Ishikawa (cell line): Measurements from ENCODE around the gene MTMR4.

Source experiments
- CEBPB ChIP-seq: IDR thresholded peaks from 2 replicates; pipeline ENCODE4 v1.6.1; 2012
- CREB1 ChIP-seq: IDR thresholded peaks from 2 replicates; pipeline ENCODE4 v1.6.1; 2012; ENCODE audit warnings: low read depth
- EGR1 ChIP-seq: IDR thresholded peaks from 2 replicates; pipeline ENCODE4 v1.6.1; 2012
- EP300 ChIP-seq: IDR thresholded peaks from 2 replicates; pipeline ENCODE4 v1.6.1; 2012; ENCODE audit warnings: borderline replicate concordance
- FOXM1 ChIP-seq: IDR thresholded peaks from 2 replicates; pipeline ENCODE4 v1.6.1; 2012; ENCODE audit warnings: low read depth, borderline replicate concordance
- MAX ChIP-seq: IDR thresholded peaks from 2 replicates; pipeline ENCODE4 v1.6.1; 2012
- NFIC ChIP-seq: IDR thresholded peaks from 2 replicates; pipeline ENCODE4 v1.6.1; 2012
- RAD21 ChIP-seq: IDR thresholded peaks from 2 replicates; pipeline ENCODE4 v1.6.1; 2012; ENCODE audit warnings: low read depth
- TAF1 ChIP-seq: IDR thresholded peaks from 2 replicates; pipeline ENCODE4 v1.6.1; 2012; ENCODE audit warnings: low read depth, mild to moderate bottlenecking
- TCF12 ChIP-seq: IDR thresholded peaks from 2 replicates; pipeline ENCODE4 v1.6.1; 2012; ENCODE audit warnings: low read depth
- TEAD4 ChIP-seq: IDR thresholded peaks from 2 replicates; pipeline ENCODE4 v1.6.1; 2012
- USF1 ChIP-seq: IDR thresholded peaks from 2 replicates; pipeline ENCODE4 v1.6.1; 2012
- YY1 ChIP-seq: IDR thresholded peaks from 2 replicates; pipeline ENCODE4 v1.6.1; 2012; ENCODE audit warnings: low read depth
- ZBTB7A ChIP-seq: IDR thresholded peaks from 2 replicates; pipeline ENCODE4 v1.6.1; 2012; ENCODE audit warnings: low read depth
- TF ChIP-seq, protein P1 (sequence below): IDR thresholded peaks from 2 replicates; pipeline ENCODE4 v1.6.1; 2012; ENCODE audit warnings: low read depth, mild to moderate bottlenecking

Gene MTMR4

DNA sequence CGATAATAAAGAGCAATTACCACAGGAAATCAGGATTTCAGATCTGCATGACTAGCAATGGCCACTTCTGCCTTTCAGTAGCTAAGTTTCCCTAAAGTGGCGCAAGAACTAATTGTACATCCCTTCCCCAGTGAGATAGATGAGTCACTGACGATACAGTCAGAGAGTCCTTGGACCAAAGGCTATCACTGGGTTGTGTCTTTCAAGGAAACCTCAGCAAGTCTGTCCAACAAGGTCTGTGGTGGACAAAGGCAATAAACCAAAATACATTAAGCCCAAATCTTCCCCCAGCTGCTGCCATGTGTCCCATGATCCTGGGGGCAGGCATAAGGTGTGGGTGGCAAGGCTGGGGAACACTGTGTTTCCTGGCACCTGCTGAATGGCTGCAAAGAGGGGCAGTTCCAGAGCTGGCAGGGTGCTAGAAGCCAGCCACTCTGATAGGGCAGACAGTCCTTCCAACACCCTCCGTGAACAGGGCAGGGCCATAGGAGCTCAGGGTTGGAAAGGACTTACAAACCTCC is 20.5 kb upstream of the MTMR4 start:
- no peak for TF ChIP-seq TEAD4
- no peak for TF ChIP-seq ZBTB7A
- no peak for TF ChIP-seq CEBPB
- TF ChIP-seq YY1 = no peak
- TF ChIP-seq EGR1 = no peak
- no peak for TF ChIP-seq NFIC
- TF ChIP-seq, protein P1, sequence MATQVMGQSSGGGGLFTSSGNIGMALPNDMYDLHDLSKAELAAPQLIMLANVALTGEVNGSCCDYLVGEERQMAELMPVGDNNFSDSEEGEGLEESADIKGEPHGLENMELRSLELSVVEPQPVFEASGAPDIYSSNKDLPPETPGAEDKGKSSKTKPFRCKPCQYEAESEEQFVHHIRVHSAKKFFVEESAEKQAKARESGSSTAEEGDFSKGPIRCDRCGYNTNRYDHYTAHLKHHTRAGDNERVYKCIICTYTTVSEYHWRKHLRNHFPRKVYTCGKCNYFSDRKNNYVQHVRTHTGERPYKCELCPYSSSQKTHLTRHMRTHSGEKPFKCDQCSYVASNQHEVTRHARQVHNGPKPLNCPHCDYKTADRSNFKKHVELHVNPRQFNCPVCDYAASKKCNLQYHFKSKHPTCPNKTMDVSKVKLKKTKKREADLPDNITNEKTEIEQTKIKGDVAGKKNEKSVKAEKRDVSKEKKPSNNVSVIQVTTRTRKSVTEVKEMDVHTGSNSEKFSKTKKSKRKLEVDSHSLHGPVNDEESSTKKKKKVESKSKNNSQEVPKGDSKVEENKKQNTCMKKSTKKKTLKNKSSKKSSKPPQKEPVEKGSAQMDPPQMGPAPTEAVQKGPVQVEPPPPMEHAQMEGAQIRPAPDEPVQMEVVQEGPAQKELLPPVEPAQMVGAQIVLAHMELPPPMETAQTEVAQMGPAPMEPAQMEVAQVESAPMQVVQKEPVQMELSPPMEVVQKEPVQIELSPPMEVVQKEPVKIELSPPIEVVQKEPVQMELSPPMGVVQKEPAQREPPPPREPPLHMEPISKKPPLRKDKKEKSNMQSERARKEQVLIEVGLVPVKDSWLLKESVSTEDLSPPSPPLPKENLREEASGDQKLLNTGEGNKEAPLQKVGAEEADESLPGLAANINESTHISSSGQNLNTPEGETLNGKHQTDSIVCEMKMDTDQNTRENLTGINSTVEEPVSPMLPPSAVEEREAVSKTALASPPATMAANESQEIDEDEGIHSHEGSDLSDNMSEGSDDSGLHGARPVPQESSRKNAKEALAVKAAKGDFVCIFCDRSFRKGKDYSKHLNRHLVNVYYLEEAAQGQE = no peak
- TF ChIP-seq CREB1 = no peak
- no peak for TF ChIP-seq MAX
- TF ChIP-seq USF1 = no peak
- TF ChIP-seq TCF12 = no peak
- no peak for TF ChIP-seq TAF1
- TF ChIP-seq FOXM1 = no peak
- no peak for TF ChIP-seq RAD21
- no peak for TF ChIP-seq EP300

DNA sequence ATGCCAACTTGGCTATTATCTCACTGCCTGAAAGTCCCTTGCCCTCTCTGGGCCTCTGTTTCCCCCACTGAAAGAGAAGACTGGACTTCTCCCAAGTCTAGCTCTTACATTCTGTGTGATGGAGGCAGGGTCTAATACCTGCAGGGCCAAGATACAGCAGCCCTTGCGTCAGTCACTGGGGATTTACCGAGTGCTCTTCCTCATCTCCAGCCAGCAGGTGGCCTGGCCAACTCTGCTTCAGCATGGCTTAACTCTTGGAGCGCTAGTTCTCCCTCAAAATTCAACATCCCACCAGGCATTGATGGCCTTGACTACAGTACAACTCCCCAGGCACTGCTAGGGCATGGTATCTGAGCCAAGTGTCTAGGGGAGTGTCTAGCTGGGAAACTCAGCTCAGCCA is 19.9 kb upstream of the MTMR4 start:
- TF ChIP-seq ZBTB7A = no peak
- no peak for TF ChIP-seq NFIC
- TF ChIP-seq YY1 = no peak
- TF ChIP-seq EP300 = no peak
- no peak for TF ChIP-seq RAD21

GRCh38 chr17:58533616-58534188 is 19.3 kb upstream of the MTMR4 start:
- TF ChIP-seq, protein P1 = no peak
- TF ChIP-seq CEBPB (no peak), TAF1 (no peak), TEAD4 (no peak), ZBTB7A (no peak), EGR1 (no peak), TCF12 (no peak), FOXM1 (no peak), RAD21 (no peak), YY1 (no peak), USF1 (no peak), MAX (no peak), EP300 (no peak), NFIC (no peak), CREB1 (no peak)

DNA sequence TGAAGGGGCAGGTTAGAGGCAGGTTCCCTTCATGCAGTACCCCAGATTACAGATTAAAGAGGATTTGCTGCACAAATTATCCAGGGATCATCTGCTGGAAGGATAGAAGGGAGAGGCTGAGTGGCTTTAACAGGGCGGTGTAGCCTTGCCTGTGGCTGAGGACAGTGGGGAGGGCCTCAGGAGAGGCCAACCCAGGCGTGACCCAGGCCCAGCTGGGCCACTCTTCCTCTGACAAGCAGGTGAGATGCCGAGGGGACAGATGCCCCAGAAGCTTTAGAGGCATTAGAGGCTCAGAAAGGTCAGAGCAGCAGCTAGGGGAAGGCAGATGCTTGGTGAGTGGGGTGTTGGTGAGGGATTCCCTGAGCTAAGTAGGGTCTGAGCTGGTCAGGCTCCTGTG is 18.1 kb upstream of the MTMR4 start:
- no peak for TF ChIP-seq EGR1
- TF ChIP-seq RAD21 = no peak
- no peak for TF ChIP-seq MAX
- no peak for TF ChIP-seq FOXM1
- TF ChIP-seq USF1 = no peak
- TF ChIP-seq, protein P1 = no peak
- no peak for TF ChIP-seq TEAD4
- no peak for TF ChIP-seq NFIC
- no peak for TF ChIP-seq EP300
- no peak for TF ChIP-seq YY1
- no peak for TF ChIP-seq CREB1
- no peak for TF ChIP-seq ZBTB7A
- no peak for TF ChIP-seq TCF12
- no peak for TF ChIP-seq CEBPB
- TF ChIP-seq TAF1 = no peak
